Right lobe of liver (tissue), 6 donors: Measurements from ENCODE around the gene HLF. TPM values are rescaled to one million over a fixed set of nuclear protein-coding genes. Genes with fewer than 3 reads are reported as not detected.

Experiments
- ATAC-seq, 4 donors: fragments of 200-7000 bp; cut with Tn5 transposase; one replicate each; pipeline ENCODE4 v1.9.1; 2020; ENCODE audit warnings: mild to moderate bottlenecking in 4 of 4, moderate library complexity in 4 of 4
- DNase-seq, 3 donors: peaks; one replicate each; pipeline ENCODE4 v3.0.0-alpha.2; 2020
- H3K27ac ChIP-seq, 3 donors: fragments of 200-600 bp; one replicate each; pipeline ENCODE4 v1.8.0; 2022
- H3K27me3 ChIP-seq, 2 donors: fragments of 200-600 bp; one replicate each; pipeline ENCODE4 v1.8.0; 2022
- H3K36me3 ChIP-seq, 4 donors: fragments of 200-600 bp; sonication (generic) in 1 of 4; one replicate each; pipeline versions ENCODE4 v1.5.1 to v1.8.0; 2017 to 2022; ENCODE audit warnings: control low read depth in 1 of 4
- H3K4me1 ChIP-seq, 4 donors: fragments of 200-600 bp; sonication (generic) in 1 of 4; one replicate each; pipeline versions ENCODE4 v1.5.1 to v1.8.0; 2017 to 2022; ENCODE audit warnings: control low read depth in 1 of 4
- H3K4me3 ChIP-seq, 3 donors: fragments of 200-600 bp; one replicate each; pipeline ENCODE4 v1.8.0; 2022
- H3K9me3 ChIP-seq, 4 donors: fragments of 200-600 bp; sonication (generic) in 1 of 4; one replicate each; pipeline versions ENCODE4 v1.5.1 to v1.8.0; 2017 to 2022; ENCODE audit warnings: control low read depth in 1 of 4
- CTCF ChIP-seq, 4 donors: fragments of 200-600 bp in 3 of 4; fragments of 450-650 bp in 1 of 4; IDR thresholded peaks; one replicate each; pipeline versions ENCODE4 v1.5.1 to v1.8.0; 2016 to 2022; ENCODE audit warnings: antibody characterized with exemption in 4 of 4, mild to moderate bottlenecking in 2 of 4
- POLR2A ChIP-seq: fragments of 450-650 bp; IDR thresholded peaks from one replicate; pipeline ENCODE4 v1.6.1; 2017; ENCODE audit warnings: antibody characterized with exemption, mild to moderate bottlenecking
- WGBS: methylation state at CpG from one replicate; pipeline ENCODE4 v1.1.6; 2018; ENCODE audit warnings: low coverage, low lambda C conversion rate; ENCODE audit not compliant: insufficient coverage; ENCODE audit errors: missing lambda C conversion rate; 5-methylcytosine and 5-hydroxymethylcytosine counted together
- intact Hi-C, 2 donors: fragments of 100-400 bp; cut with DNase I; formaldehyde crosslinking; loops; one replicate each; pipeline versions ENCODE4 v1.11.2 to v1.14.1; 2022
- total RNA-seq, 6 experiments: library from RNA; depleted of rRNA in 2 of 6; stranded (reverse); fragments of >200 nt in 2 of 6; fragmentation: NEBNext Ultra II Directional in 3 of 6; extraction: Animal tissue kit (Norgen Biotek cat#: 25700) in 3 of 6; gene quantifications; one replicate each; pipeline versions ENCODE4 v1.1.0 to v1.2.4, GENCODE V29; 2016 to 2023
- donor health status: DM: no; HTN: yes; CAD: no.
- donor health status: DM: no; HTN: no; CAD: no.
- donor health status: DM: no; HTN: no; CAD: no.
- donor health status: DM: no; HTN: yes; CAD: no.
- donor health status: DM: no; HTN: yes; CAD: no.

HLF gene
- total RNA-seq, 6 experiments from 2014 or later, result 16.4 to 96.9 (median 42.6) TPM

GRCh38 chr17:55302407-55302787 lies 37.6 kb downstream of the HLF start:
- intact Hi-C loops, result no loop called here
- Histone ChIP-seq H3K27me3 (no peaks in the 10 kb centered on the region), H3K4me1 (peaks cover 0 to 69% (median 25%) of the 10 kb centered on the region in 4 donors), H3K9me3 (no peaks in the 10 kb centered on the region), H3K36me3 (no peaks in the 10 kb centered on the region), H3K27ac (peak overlapping the region in 2 of 3 donors; percentile 59 to 86), H3K4me3 (no peak overlapping the region)
- ATAC-seq, result no peak
- 33% methylated on average over 6 of the region's 6 CpGs for WGBS
- no peak for DNase-seq
- TF ChIP-seq CTCF (IDR thresholded peaks at IDR 0.05), result no peak
- no peak for TF ChIP-seq POLR2A

- DNase-seq (no peak), ATAC-seq (peak in 3 of 4 donors; percentile 6 to 9 (median 8))
- peak overlapping the region in 2 of 3 donors; percentile 59 to 86 for H3K27ac ChIP-seq
- no peak for TF ChIP-seq POLR2A
- no peak for TF ChIP-seq CTCF (IDR thresholded peaks at IDR 0.05)
- H3K36me3 ChIP-seq, result no peaks in the 10 kb centered on the region
- no peaks in the 10 kb centered on the region for H3K27me3 ChIP-seq
- intact Hi-C loops, result no loop called here
- H3K4me1 ChIP-seq, result peaks cover 0 to 69% (median 25%) of the 10 kb centered on the region in 4 donors
- H3K4me3 ChIP-seq, result no peak overlapping the region
- no peaks in the 10 kb centered on the region for H3K9me3 ChIP-seq
- whole genome bisulfite sequencing, result 25% methylated on average over 1 of the region's 3 CpGs
Observed at GRCh38 chr17:55303008-55303493, 38.3 kb downstream of the HLF start.

GRCh38 chr17:55303701-55304145 lies 39.0 kb downstream of the HLF start:
- Histone ChIP-seq H3K36me3 (no peaks in the 10 kb centered on the region), H3K4me3 (no peak overlapping the region), H3K27ac (peak overlapping the region in 1 of 3 donors; percentile 86), H3K9me3 (no peaks in the 10 kb centered on the region), H3K27me3 (no peaks in the 10 kb centered on the region), H3K4me1 (peaks cover 0 to 69% (median 25%) of the 10 kb centered on the region in 4 donors)
- intact Hi-C loops, result no loop called here
- WGBS, result 70% methylated on average over 5 of the region's 7 CpGs
- TF ChIP-seq POLR2A, result no peak
- no peak for TF ChIP-seq CTCF (IDR thresholded peaks at IDR 0.05)
- DNase-seq, result no peak
- ATAC-seq, result no peak

GRCh38 chr17:55304171-55304859 lies 39.6 kb downstream of the HLF start:
- 50% methylated on average over 3 of the region's 11 CpGs for whole genome bisulfite sequencing
- peak overlapping the region in 1 of 3 donors; percentile 86 for H3K27ac ChIP-seq
- DNase-seq, result no peak
- TF ChIP-seq POLR2A (no peak), CTCF (IDR thresholded peaks at IDR 0.05) (no peak)
- peaks cover 0 to 69% (median 25%) of the 10 kb centered on the region in 4 donors for H3K4me1 ChIP-seq
- intact Hi-C loops, result no loop called here
- no peaks in the 10 kb centered on the region for H3K9me3 ChIP-seq
- H3K36me3 ChIP-seq, result no peaks in the 10 kb centered on the region
- no peaks in the 10 kb centered on the region for H3K27me3 ChIP-seq
- H3K4me3 ChIP-seq, result no peak overlapping the region
- ATAC-seq, result no peak
